ENCODE data around the gene CHMP1A.
"Not testable (repeated sequence)": the region's sequence is repeated elsewhere in the genome, so short reads cannot be mapped to it uniquely, and the experiment has no call there.

The CHMP1A gene

DNA sequence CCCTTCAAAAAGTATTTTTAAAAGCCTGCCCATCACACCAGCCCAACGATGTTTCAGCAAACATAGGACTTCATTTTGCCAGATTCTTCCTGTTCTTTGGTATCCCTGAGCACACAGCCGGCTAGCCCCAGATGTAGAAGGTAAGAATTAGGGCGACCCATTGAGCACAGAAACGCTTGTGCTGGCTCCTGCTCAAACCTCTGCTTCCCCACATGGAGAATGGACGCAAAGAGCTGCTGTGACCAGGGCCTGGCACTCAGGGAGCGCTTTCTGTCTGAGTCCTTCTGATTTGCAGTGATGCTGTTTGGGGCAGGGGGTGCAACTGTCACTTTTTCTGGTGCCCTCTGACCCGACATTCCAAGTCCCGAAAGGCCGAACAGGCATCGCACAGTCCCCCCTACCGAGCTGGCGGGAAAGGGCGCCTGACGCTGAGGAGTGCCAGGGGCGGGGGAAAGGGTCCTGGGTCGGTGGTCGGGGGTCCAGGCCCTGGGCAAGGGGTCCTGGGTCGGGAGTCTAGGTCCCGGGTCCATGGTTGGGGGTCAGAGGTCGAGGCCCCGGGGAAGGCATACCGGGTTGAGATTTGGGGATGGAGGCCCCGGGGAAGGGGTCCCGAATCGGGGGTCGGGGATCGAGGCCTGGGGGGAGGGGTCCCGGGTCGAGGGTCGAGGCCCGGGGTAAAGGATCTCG, 930 bp downstream of the CHMP1A start:
- DNase-seq, result no peak

DNA sequence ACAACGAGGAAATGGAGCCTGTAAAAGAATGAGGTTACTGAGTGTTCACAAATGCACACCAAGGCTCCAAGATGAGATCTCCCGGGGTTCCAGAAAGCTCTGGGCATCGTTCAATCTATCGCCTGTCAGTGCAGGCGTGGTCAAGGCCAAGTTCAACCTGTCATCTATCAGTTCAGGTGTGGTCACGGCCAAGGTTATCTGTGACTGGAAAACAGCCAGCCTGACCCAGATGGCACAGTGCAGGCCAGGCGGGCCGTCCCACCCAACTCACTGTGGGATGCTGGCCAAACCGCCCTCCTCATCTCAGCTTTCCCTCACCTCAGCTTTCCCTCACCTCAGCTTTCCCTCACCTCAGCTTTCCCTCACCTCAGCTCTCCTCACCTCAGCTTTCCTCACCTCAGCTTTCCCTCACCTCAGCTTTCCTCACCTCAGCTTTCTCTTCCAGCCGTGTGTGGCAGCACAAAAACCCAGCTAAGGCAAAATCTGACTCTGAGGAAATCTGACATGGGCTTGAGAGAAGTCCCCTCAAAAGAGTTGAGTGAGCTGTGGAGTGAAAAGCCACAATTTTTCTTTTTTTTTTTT, 2.4 kb downstream of the CHMP1A start:
- no peak for DNase-seq

DNA sequence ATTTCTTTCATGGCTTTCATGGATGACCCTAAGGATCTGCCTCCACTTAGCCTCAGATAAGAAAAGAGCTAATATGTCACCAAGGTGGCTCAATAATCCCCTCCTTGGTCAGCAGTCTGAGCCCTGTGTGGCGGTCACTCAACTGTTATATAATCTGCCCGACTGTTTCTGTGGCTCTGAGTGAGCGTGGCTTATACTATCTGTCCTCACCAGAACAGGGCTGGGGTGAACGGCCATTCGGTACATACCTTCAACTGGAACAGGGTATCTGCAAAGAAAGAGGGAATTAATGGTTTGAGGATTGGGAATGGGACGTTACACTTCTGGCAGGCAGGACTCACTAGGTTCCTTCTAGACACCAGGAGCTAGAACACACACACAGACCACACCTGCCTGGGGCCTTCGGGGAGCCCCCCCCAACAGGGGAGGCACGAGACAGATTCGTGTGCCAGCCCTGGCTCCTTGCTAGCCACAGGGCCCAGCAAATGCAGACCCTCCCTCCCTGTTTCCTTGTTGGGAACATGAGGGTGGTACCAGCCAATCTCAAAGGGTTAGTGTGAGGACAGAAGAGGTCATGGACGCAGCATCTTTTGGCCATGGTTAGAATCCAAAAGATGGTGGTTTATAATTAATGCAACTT, 3.7 kb downstream of the CHMP1A start:
- DNase-seq, result no peak

DNA sequence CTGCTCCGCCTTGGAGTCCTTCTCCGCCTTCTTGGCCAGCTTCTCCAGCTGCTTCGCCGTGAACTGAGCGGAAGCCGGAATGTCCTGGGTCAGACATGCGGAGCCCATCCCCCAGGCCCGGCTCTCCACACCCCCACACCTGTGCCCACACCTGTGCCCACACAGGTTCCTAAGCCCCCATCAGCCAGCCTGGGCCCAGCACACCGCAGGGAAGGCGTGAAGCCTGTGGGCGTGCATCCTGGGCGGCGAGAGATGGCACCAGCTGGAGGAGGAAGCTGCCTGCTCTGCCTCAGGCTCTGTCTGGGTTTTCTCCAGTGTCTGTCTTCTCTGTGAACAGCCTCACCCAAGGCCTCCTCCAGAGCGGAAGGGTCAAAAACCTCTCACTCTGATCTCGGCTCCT, 5.9 kb downstream of the CHMP1A start:
- DNase-seq, result no peak

DNA sequence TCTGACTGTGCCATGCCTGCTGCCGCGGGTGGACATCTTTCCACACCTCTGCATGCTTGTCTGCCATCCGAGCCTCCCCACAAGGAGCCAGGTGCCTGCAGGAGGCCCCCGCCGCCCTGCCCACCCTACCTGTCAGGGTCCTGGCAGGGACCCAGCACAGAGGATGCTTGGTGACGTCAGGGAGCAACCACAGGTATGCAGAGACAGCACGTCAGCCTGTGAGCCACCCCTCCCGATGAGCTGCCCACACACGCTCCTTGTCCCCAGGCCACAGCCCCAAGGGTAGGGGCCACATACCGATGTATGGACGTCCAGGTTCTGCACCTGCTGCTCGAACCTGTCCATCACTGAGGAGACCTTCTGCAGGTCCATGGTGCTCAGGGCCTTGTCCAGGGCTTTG, 10.6 kb downstream of the CHMP1A start:
- DNase-seq, result no peak

DNA sequence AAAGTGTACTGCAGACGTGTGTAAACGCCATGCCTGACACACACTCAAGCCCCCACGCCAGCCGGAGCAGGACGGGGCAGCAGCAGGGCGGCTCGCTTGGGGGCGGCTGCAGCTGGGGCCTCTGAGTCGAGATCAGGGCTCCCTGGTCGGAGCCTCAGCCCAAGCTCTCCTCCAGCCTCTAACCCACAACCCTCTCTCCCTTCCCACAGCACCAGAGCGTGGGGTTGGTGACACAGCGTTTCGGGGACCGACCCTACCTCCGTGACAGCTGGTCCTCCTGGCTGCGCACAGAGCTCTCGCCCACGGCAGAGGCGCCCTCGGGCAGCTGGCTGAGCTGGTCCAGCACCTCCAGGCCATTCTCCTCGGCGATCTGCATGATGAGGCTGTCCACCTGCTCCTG, 11.2 kb downstream of the CHMP1A start:
- DNase-seq, result no peak

DNA sequence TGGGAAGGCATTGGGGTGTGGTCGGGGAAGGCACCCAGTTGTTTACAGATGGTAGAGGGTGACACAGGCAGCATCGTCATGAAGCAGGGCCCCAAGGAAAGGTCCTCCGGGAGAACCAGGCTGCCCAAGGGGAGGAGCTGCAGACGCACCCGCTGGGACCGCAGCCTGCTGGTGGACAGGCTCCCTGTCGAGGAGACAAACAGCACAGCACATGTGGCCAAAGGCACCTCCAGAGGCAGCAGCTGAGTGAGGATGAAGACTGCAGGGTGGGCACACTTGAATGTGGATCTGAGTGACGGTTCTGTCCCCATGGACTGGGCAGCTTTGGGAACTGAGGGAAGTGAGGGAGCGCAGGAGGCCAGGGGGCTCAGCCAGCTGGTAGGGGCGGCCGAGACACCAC, 12.4 kb downstream of the CHMP1A start:
- no peak for DNase-seq

DNA sequence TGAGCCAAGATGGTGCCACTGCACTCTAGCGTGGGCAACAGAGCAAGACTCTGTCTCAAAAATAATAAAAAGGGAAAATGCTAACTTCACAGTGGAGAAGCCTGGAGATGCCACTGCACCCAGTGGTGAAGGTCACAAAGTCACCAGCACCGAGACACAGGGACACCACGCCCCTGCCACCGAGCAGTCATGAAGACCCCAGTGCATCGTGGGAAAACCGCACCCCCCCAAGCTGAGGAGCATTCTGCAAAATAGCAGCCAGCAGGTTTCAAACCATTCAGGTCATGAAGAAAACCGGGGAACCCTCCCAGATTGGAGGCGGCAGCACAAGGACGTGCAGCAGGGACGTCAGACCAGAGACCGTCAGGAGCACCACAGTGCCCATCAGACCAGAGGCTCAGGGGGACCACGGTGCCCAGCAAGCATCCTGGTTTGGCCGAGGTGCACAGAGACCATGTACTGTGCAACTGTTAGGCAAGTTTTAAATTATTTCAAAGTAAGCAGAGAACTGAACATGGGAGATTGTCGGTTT, 13.7 kb downstream of the CHMP1A start:
- DNase-seq, result no peak

DNA sequence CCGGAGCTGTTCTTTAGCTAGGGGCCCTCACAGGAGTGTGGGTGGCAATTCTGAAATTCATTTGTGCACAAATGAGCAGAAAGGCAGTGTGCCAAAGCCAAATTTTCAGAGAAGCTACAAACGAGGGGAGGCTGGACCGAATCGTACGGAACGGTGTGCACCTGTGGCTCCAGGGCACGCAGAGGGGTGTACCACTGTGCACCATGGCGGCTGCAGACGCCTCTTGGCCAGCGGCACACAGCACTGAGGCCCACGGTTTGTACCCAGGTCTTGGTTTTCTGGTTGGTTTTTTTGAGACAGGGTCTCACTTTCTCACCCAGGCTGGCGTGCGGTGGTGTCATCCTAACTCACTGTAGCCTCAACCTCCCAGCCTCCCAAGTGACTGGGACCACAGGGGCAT, 14.9 kb downstream of the CHMP1A start:
- no peak for DNase-seq

DNA sequence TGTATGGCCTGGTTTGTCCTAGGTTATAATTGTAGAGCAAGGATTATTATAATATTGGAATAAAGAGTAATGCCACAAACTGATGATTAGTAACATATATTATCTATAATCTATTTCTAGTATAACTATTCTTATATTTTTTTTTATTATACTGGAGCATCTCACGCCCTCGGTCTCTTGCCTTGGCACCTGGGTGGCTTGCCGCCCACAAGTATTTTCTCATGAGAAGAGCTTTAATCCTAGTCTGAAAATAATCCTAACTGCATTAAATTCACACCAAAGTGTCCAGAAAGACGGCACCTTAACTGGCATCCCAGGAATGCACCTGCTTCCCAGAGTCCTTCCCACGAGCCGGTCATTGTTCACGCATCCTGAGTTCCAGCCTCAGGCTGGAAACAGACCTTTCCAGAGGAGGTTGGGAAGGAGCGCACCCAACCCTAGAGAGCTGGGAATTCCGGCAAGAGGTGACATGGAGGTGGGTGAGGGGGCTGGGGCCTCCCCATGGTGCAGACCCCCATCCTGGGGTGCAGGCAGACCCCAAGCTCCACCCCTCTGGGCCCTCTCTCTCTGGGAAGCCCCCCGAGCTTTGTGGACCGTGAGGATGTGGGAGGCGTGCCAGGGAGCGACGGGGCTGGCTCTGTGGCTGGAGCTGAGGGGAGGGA, 15.9 kb downstream of the CHMP1A start:
- no peak for DNase-seq

DNA sequence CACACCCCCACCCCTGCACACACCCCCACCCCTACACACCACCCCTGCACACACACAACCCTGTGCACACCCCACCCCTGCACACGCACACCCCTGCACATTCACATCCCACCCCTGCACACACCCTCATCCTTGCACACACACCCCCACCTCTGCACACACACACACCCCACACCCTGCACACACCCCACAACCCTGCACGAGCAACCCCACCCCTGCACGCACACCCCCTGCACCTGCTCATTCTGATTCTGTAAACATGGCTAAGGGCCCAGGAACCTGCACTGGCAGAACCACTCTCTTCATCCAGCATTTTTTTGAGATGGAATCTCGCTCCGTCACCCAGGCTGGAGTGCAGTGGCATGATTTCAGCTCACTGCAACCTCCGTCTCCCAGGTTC, 18.1 kb downstream of the CHMP1A start:
- DNase-seq, result no peak

DNA sequence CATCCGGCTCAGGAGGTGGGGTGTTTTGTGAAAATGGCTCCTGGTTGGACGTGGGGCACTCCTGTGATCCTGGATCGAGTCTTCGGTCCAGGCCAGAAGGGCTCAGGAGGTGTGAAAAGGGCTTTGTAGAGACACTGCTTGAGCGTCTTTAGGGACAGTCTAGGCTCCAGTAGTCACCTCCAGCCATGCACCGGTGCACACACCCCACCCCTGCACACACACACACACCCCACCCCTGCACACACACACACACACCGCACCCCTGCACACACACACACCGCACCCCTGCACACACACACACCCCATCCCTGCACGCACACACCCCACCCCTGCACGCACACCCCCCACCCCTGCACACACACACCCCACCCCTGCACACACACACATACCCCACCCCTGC, 19.1 kb downstream of the CHMP1A start:
- no peak for DNase-seq

DNA sequence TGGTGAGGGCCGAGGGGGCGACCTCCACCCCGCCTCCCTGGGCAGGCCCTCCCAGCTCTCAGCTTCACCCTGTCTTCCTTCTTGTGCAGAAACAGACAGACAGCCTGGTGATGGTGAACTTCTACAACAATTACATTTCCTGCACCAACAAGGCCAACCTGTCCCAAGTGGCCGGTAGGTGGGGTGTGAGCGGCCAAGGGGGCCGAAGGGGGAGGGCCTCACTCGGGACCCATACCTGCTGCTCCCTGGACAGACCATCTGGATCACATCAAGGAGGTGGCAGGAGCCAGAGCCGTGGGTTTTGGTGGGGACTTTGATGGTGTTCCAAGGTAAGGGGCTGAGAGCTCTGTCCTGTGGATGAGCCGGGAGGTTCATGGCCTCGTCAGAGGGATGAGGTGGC, 20.1 kb downstream of the CHMP1A start:
- DNase-seq, result no peak

DNA sequence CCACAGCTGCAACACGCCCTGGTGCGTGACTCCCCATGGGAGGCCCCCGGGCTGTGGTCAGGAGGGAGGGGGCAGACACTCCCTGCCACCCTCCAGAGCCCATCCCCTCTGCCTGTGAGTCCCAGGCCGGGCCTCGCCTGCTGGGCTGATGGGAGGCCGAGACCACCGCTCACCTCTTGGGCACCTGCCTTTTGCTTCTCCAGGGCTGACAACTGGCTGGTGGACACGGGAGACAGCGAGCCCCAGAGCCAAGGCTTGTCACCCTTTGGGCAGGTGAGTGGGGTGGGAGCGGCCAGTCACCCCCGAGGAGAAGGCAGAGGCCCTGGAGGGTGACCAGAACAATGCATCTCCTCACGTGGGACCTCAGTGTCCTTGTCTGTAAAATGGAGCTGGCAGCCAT, 20.8 kb downstream of the CHMP1A start:
- DNase-seq, result no peak

DNA sequence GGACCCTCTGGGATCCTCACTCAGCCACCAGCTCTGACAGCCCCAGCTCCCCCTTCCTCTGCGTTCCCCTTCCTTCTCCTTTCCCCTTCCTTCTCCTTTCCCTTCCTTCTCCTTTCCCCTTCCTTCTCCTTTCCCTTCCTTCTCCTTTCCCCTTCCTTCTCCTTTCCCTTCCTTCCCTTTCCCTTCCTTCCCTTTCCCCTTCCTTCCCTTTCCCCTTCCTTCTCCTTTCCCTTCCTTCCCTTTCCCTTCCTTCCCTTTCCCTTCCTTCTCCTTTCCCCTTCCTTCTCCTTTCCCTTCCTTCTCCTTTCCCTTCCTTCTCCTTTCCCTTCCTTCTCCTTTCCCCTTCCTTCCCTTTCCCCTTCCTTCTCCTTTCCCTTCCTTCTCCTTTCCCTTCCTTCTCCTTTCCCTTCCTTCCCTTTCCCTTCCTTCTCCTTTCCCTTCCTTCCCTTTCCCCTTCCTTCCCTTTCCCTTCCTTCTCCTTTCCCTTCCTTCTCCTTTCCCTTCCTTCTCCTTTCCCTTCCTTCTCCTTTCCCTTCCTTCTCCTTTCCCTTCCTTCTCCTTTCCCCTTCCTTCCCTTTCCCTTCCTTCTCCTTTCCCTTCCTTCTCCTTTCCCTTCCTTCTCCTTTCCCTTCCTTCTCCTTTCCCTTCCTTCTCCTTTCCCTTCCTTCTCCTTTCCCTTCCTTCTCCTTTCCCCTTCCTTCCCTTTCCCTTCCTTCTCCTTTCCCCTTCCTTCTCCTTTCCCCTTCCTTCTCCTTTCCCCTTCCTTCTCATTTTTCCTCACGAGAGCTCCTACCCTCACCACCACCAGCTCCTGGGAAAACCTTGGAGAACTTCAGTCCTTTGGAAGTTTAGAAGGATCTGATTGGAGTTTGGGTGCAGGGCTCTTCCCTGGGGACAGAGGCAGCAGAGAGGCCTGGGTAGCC, 22.8 kb downstream of the CHMP1A start:
- DNase-seq, result not testable (repeated sequence)

DNA sequence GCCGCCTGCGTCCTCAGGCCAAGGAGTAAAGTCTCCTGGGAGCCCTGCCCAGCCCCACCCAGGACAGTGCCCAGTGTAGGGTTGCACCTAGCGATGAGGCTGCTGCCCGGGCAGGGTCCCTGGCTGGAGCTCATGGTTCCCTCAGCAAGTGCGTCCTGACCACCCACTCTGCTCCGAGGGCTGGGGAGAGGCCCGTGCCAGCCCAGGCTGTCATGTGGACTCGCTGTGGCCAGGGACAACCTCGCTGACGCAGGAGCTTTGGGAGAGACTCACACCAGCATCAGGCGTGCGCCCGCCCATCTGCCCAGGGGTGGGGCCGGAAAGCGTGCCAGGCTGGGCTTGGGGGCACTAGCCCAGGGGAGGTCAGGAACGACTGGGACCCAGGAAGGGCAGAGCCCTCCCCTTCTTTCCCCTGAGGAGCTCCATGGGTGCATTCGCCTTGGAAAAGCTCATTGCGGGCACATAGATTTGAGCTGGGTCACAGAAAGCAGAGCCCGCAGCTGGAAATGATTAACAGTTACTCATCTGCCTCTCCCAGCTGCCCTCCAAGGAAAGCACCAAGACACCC, 24.4 kb downstream of the CHMP1A start:
- DNase-seq, result no peak

DNA sequence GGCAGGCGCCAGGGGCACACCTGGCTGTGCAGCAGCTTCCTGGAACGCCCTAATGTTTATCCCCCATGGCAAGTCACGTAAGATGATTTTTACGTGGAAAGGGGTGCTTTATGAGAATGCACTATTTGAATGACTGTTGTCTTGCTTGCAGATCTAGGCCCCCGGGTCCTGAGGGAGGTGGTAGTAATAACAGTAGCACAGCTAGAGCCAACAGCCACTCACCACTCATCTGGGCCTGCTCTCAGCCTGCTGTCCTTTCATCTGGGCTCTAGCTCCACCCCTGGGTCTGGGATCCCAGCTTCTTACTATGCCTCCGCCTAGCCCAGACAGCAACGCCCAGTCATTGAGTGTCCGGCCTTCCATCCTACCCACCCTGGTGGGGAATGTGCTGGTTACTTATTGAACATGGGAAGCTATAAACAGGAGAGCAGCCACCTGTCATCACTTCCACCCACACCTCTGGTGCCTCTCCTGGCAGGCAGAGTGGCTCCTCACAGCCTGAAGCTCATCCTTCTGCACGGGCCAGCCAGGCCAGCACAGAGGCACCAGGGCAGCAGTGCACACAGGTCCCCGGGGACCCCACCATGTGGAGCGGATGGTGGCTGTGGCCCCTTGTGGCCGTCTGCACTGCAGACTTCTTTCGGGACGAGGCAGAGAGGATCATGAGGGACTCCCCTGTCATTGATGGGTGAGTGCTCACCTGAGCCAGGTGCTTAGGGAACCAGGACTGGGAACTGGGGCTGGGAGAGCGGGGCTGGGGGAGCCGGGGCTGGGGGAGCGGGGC, 27.5 kb downstream of the CHMP1A start:
- DNase-seq, result no peak

DNA sequence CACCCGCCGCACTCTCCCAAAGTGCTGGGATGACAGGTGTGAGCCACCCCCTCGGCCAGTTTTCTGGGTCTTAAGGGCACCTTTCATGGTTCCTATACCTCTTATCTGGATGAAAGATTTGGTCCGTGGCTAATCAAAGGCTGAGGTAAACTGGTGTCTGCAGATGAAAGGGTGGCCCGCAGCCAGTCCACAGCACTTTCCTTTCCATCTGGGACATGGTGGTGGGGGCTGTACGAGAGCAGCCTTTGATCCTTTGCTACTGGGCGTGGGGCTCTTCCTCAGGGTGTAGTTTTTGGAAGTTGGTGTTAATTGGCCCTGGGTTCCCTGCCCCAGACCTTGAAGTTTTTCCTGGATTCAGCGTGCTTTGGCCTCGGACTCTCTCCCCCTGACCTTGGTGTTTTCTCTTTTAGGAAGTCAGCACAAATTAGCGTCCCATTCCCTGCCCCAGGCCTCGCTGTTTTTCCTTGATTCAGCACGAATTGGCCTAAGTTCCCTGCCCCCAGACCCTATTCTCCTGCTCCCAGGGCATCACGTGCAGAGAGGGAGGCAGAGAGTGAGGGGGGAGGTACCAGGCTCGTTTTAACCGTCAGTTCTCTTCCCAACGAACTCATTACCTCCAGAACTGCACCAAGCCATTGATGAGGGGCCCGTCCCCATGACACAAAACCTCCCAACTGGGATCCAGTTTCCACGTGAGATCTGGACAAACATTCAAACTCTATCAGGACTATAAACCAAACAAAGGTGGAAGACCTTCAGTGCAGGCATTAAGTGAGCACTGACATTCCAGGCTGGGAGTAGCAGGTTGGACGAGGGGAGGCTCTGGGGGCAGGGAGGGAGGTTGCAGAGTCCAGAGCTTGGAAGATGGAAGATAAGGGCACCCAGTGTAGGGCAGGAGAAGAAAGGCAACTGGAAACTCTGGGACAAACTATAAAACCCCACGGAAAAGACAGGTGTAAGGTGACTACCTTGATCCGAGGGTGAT, 32.4 kb downstream of the CHMP1A start:
- DNase-seq, result no peak

DNA sequence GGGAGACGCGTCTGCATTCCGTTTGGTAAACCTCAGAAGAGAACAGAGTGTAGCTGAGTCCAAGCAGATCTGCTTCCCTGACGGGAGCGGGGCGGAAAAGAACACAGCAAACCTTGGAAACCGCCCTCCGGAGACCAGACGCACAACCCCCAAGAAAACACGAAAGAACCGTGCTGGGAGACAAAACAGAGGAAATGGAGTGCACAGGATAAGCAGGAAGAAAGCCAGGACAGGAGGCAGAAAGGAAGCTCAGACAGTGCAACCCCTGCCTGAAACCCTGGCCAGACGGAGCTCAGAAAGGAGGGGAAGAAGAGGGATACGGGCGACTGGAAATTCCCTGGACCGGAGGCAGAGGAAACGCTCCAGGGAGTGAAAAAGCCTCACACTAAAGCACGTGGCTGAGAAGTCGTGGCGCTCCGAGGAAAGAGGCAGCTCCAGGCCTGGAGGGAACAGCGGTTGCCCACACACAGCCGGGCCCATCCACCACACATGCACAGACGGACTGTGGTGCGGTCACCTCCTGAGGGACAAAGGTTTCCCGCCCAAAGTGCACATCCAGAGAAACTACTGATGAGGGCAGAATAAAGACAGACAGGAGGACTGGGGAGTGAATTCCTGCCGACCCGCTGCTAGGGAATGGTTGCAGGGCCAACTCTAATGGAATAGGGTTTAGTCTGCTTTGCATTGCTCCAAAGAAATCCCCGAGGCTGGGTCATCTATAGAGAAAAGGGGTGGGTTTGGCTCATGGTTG, 33.8 kb downstream of the CHMP1A start:
- DNase-seq, result no peak

Measured in CD4-positive, alpha-beta T cell treated with Interleukin-10 for 1 hour (primary cell).